Tibial nerve (tissue), 4 donors: ENCODE measurements around the gene C1orf105.

ENCODE experiments used
- CTCF ChIP-seq, 5 experiments: fragments of 200-600 bp in 3 of 5; fragments of 450-650 bp in 2 of 5; sonication (generic) in 3 of 5; IDR thresholded peaks; one replicate each; pipeline ENCODE4 v1.5.1; 2016 to 2019; ENCODE audit warnings: antibody characterized with exemption in 5 of 5, mild to moderate bottlenecking in 3 of 5, moderate library complexity in 2 of 5
- EP300 ChIP-seq, 2 donors: sonication (generic); formaldehyde crosslinking; IDR thresholded peaks; one replicate each; pipeline ENCODE4 v1.6.1; 2017; ENCODE audit warnings: antibody characterized with exemption in 2 of 2, mild to moderate bottlenecking in 1 of 2

- no peak for TF ChIP-seq CTCF (IDR thresholded peaks at IDR 0.05)
- TF ChIP-seq EP300 (IDR thresholded peaks at IDR 0.05), result no peak
Measured at GRCh38 chr1:172401477-172401876, 19.0 kb upstream of the C1orf105 start.
